GM12878 (cell line): ENCODE data around the gene VEGFB. TPM values are rescaled to one million over a fixed set of nuclear protein-coding genes. Genes with fewer than 3 reads are reported as not detected.

ENCODE experiments used
- BCL11A ChIP-seq: IDR thresholded peaks from 2 replicates; pipeline ENCODE4 v1.6.1; 2011; ENCODE audit warnings: low read depth, low read length
- BHLHE40 ChIP-seq, 2 experiments: fragments of 450-650 bp in 1 of 2; IDR thresholded peaks; 2 replicates each; pipeline ENCODE4 v1.6.1; 2011 to 2017; ENCODE audit warnings: low read depth in 2 of 2, borderline replicate concordance in 1 of 2, improper control_type of control experiment in 1 of 2, low read length in 1 of 2, mild to moderate bottlenecking in 1 of 2
- CBX3 ChIP-seq: fragments of 200-600 bp; sonication (generic); IDR thresholded peaks from 2 replicates; pipeline ENCODE4 v1.6.1; 2016; ENCODE audit warnings: low read depth, borderline replicate concordance
- CREB1 ChIP-seq: IDR thresholded peaks from 2 replicates; pipeline ENCODE4 v1.6.1; 2012; ENCODE audit warnings: low read depth, mild to moderate bottlenecking, inconsistent platforms
- DPF2 ChIP-seq: fragments of 450-650 bp; IDR thresholded peaks from 2 replicates; pipeline ENCODE4 v1.6.1; 2017; ENCODE audit warnings: mild to moderate bottlenecking
- GATAD2B ChIP-seq: fragments of 450-650 bp; conservative IDR thresholded peaks from 2 replicates; pipeline ENCODE4 v1.6.1; 2017; ENCODE audit warnings: low read depth, mild to moderate bottlenecking, moderate library complexity
- HDGF ChIP-seq: fragments of 450-650 bp; IDR thresholded peaks from 2 replicates; pipeline ENCODE4 v1.6.1; 2016; ENCODE audit warnings: antibody characterized with exemption
- JUND ChIP-seq: IDR thresholded peaks from 2 replicates; pipeline ENCODE4 v1.6.1; 2012; ENCODE audit warnings: low read depth, mild to moderate bottlenecking, low read length, improper control_type of control experiment, moderate library complexity
- KAT2A ChIP-seq: conservative IDR thresholded peaks from 2 replicates; pipeline ENCODE4 v1.6.1; 2011; ENCODE audit warnings: low read depth, low read length; ENCODE audit not compliant: control insufficient read depth
- KLF5 ChIP-seq: fragments of 450-650 bp; IDR thresholded peaks from 2 replicates; pipeline ENCODE4 v1.6.1; 2014; ENCODE audit warnings: mild to moderate bottlenecking; ENCODE audit not compliant: partially characterized antibody
- PML ChIP-seq: IDR thresholded peaks from 2 replicates; pipeline ENCODE4 v1.6.1; 2012; ENCODE audit warnings: low read length, inconsistent platforms
- POLR2A ChIP-seq: IDR thresholded peaks from 2 replicates; pipeline ENCODE4 v1.6.1; 2011; ENCODE audit warnings: low read depth, mild to moderate bottlenecking, low read length
- POLR2AphosphoS2 ChIP-seq: IDR thresholded peaks from 2 replicates; pipeline ENCODE4 v1.6.1; 2011; ENCODE audit warnings: low read depth, mild to moderate bottlenecking, low read length, improper control_type of control experiment, moderate library complexity
- RFX5 ChIP-seq: IDR thresholded peaks from 2 replicates; pipeline ENCODE4 v1.6.1; 2011; ENCODE audit warnings: low read depth, low read length, improper control_type of control experiment
- RUNX3 ChIP-seq: IDR thresholded peaks from 2 replicates; pipeline ENCODE4 v1.6.1; 2012; ENCODE audit warnings: low read length, inconsistent platforms
- SMAD5 ChIP-seq: IDR thresholded peaks from 2 replicates; pipeline ENCODE4 v1.6.1; 2016; ENCODE audit warnings: antibody characterized with exemption, low read depth
- SPI1 ChIP-seq: IDR thresholded peaks from 2 replicates; pipeline ENCODE4 v1.6.1; 2011; ENCODE audit warnings: low read depth, mild to moderate bottlenecking, low read length, moderate library complexity, borderline replicate concordance; ENCODE audit not compliant: insufficient read depth
- USF1 ChIP-seq: IDR thresholded peaks from 2 replicates; pipeline ENCODE4 v1.6.1; 2011; ENCODE audit warnings: borderline replicate concordance, low read depth, mild to moderate bottlenecking, moderate library complexity, mixed read lengths, low read length; ENCODE audit not compliant: insufficient read depth; ENCODE audit errors: extremely low read length
- YBX1 ChIP-seq: fragments of 450-650 bp; IDR thresholded peaks from 2 replicates; pipeline ENCODE4 v1.6.1; 2016; ENCODE audit warnings: antibody characterized with exemption
- ZNF592 ChIP-seq: fragments of 450-650 bp; IDR thresholded peaks from 2 replicates; pipeline ENCODE4 v1.6.1; 2017; ENCODE audit warnings: mild to moderate bottlenecking, moderate library complexity
- ZNF687 ChIP-seq: fragments of 450-650 bp; IDR thresholded peaks from 2 replicates; pipeline ENCODE4 v1.6.1; 2017; ENCODE audit warnings: mild to moderate bottlenecking, moderate library complexity
- polyA plus RNA-seq, 11 experiments: library from polyadenylated mRNA; depleted of rRNA in 4 of 11; unstranded in 6 of 11; stranded (reverse) in 5 of 11; fragments of >200 nt; fragmentation: Nextera tagmentation in 4 of 11; fragmentation: Illumina TruSeq in 1 of 11; extraction: Ambion mirVana in 4 of 11; extraction: Trizol in 1 of 11; gene quantifications; 1 replicate in 1 of 11; 2 replicates in 10 of 11; pipeline versions ENCODE4 v1.2.1 to v1.2.3, GENCODE V29; 2011 to 2016; ENCODE audit warnings: inconsistent platforms in 2 of 11, missing spikeins in 2 of 11, low read depth in 1 of 11
- total RNA-seq, 4 experiments: library from RNA; depleted of rRNA in 3 of 4; stranded (reverse); fragments of >200 nt in 3 of 4; fragmentation: Illumina TruSeq in 1 of 4; extraction: Trizol in 1 of 4; gene quantifications; 2 replicates each; pipeline versions ENCODE4 v1.2.1 to v1.2.3, GENCODE V29; 2013 to 2021

The VEGFB gene
- total and polyA plus RNA-seq, 10 of the 15 experiments (the other 5 are each of a cell fraction or from before 2014, with no cell fraction given), result 7.0 to 75.8 (median 20.3) TPM

- TF ChIP-seq DPF2 (0 out of 2 replicates have a peak, but pooled peaks have one; percentile 13), RFX5 (peak; percentile 16; the same call in 1 of the 2 replicates), KAT2A (no peak), KLF5 (peak; percentile 61), ZNF592 (no peak), CREB1 (0 out of 2 replicates have a peak, but pooled peaks have one; percentile 39), USF1 (no peak), SPI1 (peak; percentile 56; the same call in 1 of the 2 replicates), GATAD2B (0 out of 2 replicates have a peak, but pooled peaks have one; percentile 24), ZNF687 (peak; percentile 50; the same call in 1 of the 2 replicates), JUND (no peak), POLR2AphosphoS2 (peak; percentile 78; the same call in 1 of the 2 replicates), PML (no peak), SMAD5 (peak; percentile 43; the same call in 1 of the 2 replicates), POLR2A (peak; percentile 62; the same call in 1 of the 2 replicates), YBX1 (no peak), HDGF (peak; percentile 17; the same call in 1 of the 2 replicates), BHLHE40 (IDR thresholded peaks at IDR 0.05; ENCODE audit: borderline replicate concordance in 1 of 2, low read depth in 2 of 2, low read length in 1 of 2) (peak; percentile 72 to 86; a peak in 3 of 4 replicates), CBX3 (no peak), BCL11A (no peak), RUNX3 (peak; percentile 26; the same call in 1 of the 2 replicates)
Measured at GRCh38 chr11:64206457-64207255, 27.7 kb upstream of the VEGFB start, which contains the start of gene FERMT3 (continued).
